Lower lobe of right lung (tissue), 2 donors: ENCODE measurements around the gene SPAG8. TPM values are rescaled to one million over a fixed set of nuclear protein-coding genes. Genes with fewer than 3 reads are reported as not detected.

Source experiments
- ATAC-seq, 2 donors: fragments of 200-7000 bp; cut with Tn5 transposase; one replicate each; pipeline ENCODE4 v1.9.1; 2020 to 2022; ENCODE audit warnings: mild to moderate bottlenecking in 2 of 2, moderate library complexity in 2 of 2
- DNase-seq: peaks from one replicate; pipeline ENCODE4 v3.0.0-alpha.2; 2020
- H3K27ac ChIP-seq: fragments of 200-600 bp; one replicate; pipeline ENCODE4 v1.8.0; 2022
- H3K27me3 ChIP-seq: fragments of 200-600 bp; one replicate; pipeline ENCODE4 v1.8.0; 2022; ENCODE audit warnings: low read depth
- H3K36me3 ChIP-seq: fragments of 200-600 bp; one replicate; pipeline ENCODE4 v1.8.0; 2022; ENCODE audit warnings: mild to moderate bottlenecking
- H3K4me1 ChIP-seq: fragments of 200-600 bp; one replicate; pipeline ENCODE4 v1.8.0; 2022
- H3K4me3 ChIP-seq: fragments of 200-600 bp; one replicate; pipeline ENCODE4 v1.8.0; 2022; ENCODE audit warnings: mild to moderate bottlenecking
- H3K9me3 ChIP-seq: fragments of 200-600 bp; one replicate; pipeline ENCODE4 v1.8.0; 2022
- CTCF ChIP-seq: fragments of 200-600 bp; IDR thresholded peaks from one replicate; pipeline ENCODE4 v1.8.0; 2022; ENCODE audit warnings: antibody characterized with exemption, mild to moderate bottlenecking
- intact Hi-C: fragments of 100-400 bp; cut with DNase I; formaldehyde crosslinking; loops from one replicate; pipeline ENCODE4 v1.11.0; 2022
- total RNA-seq: library from RNA; stranded (reverse); fragmentation: NEBNext Ultra II Directional; extraction: Animal tissue kit (Norgen Biotek cat#: 25700); gene quantifications from one replicate; pipeline ENCODE4 v1.2.1, GENCODE V29; 2021
- donor health status: DM: no; HTN: yes; CAD: no; lungs with severe emphysema.

SPAG8 gene
- total RNA-seq, 1 donor from 2014 or later, result 13.3 TPM

DNA sequence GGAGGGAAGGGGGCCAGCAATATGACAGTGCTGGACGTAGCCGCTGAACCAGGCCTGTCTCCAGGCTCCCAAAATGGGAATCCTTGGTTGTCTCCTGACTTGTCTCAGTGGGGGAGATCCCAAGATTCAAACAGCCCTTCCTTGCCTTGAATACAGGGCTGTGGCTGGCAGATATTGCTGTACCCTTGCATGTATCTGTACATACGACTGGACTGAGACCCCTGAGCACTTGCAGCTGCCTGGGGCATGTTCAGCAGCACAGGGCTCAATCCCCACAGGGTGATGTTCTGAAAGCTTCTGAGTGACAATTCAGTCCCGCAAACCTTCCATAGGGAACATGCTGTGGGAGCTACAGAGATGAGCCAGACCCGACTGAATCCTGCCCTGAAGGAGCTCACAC lies 44.8 kb upstream of the SPAG8 start:
- no peaks in the 10 kb centered on the region for H3K4me1 ChIP-seq
- H3K36me3 ChIP-seq, result peaks cover 4% of the 10 kb centered on the region
- intact Hi-C loops, result no loop called here
- H3K27me3 ChIP-seq, result no peaks in the 10 kb centered on the region
- no peak overlapping the region for H3K4me3 ChIP-seq
- no peak overlapping the region for H3K27ac ChIP-seq
- H3K9me3 ChIP-seq, result no peaks in the 10 kb centered on the region
- ATAC-seq, result no peak
- no peak for TF ChIP-seq CTCF
- DNase-seq, result no peak

GRCh38 chr9:35856206-35856605 lies 44.1 kb upstream of the SPAG8 start:
- Histone ChIP-seq H3K4me3 (no peak overlapping the region), H3K27ac (no peak overlapping the region), H3K27me3 (no peaks in the 10 kb centered on the region), H3K4me1 (no peaks in the 10 kb centered on the region), H3K36me3 (peaks cover 4% of the 10 kb centered on the region), H3K9me3 (no peaks in the 10 kb centered on the region)
- intact Hi-C loops, result no loop called here
- ATAC-seq, result no peak
- DNase-seq, result no peak
- no peak for TF ChIP-seq CTCF

GRCh38 chr9:35854091-35854762 lies 42.2 kb upstream of the SPAG8 start:
- TF ChIP-seq CTCF, result no peak
- H3K27ac ChIP-seq, result no peak overlapping the region
- no peak for DNase-seq
- no peak overlapping the region for H3K4me3 ChIP-seq
- no peaks in the 10 kb centered on the region for H3K27me3 ChIP-seq
- H3K9me3 ChIP-seq, result no peaks in the 10 kb centered on the region
- H3K36me3 ChIP-seq, result peaks cover 4% of the 10 kb centered on the region
- intact Hi-C loops, result no loop called here
- ATAC-seq, result no peak
- H3K4me1 ChIP-seq, result no peaks in the 10 kb centered on the region

DNA sequence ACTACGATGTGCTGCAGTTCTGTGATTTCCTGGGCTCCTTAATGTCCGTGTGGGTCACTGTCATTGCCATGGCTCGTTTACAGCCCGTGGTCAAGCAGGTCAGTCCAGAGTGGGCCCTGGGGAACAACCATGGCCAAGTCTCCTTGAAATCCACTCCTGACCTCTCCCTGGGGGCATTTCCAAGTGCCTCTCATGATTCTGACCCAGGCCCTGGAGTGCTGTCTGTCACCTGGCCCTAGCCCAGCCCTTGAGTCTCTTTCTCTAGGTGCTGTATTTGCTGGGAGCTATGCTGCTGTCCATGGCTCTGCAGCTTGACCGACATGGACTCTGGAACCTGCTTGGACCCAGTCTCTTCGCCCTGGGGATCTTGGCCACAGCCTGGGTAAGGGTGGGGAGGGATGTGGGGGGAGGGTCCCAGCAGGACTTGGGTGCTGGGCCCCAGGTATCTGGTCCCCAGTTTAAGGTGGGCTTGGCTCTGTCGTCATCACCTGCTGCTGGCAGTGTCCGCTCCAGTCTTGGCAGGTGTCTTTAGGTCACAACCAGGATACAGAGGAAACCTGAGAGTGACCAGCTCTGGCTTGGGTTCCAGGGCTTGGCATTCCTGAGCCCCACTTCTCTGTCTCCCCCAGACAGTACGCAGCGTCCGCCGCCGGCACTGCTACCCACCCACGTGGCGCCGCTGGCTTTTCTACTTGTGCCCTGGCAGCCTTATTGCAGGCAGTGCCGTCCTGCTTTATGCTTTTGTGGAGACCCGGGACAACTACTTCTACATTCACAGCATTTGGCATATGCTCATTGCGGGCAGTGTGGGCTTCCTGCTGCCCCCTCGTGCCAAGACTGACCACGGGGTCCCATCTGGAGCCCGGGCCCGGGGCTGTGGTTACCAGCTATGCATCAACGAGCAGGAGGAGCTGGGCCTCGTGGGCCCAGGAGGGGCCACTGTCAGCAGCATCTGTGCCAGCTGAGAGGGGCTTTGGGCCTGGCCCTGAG lies 41.1 kb upstream of the SPAG8 start:
- no peak overlapping the region for H3K4me3 ChIP-seq

More for the DNA sequence above, 41.1 kb upstream of the SPAG8 start:
- Histone ChIP-seq H3K4me1 (no peaks in the 10 kb centered on the region), H3K27ac (no peak overlapping the region), H3K27me3 (no peaks in the 10 kb centered on the region), H3K9me3 (no peaks in the 10 kb centered on the region), H3K36me3 (peaks cover 4% of the 10 kb centered on the region)
- DNase-seq, result no peak
- TF ChIP-seq CTCF, result no peak
- ATAC-seq, result no peak
- intact Hi-C loops, result no loop called here
